Stimulated activated naive B cell treated with anti-CD40 and anti-IgM and Interleukin-4, amounts not matched to agents 10 μg/mL and 1 μg/mL and 100 μg/mL, for 72 hours (primary cell): ENCODE measurements around the gene PREP.
A peak's percentile ranks its signal among the peaks of the same experiment; 100 is the strongest.
"Not testable (repeated sequence)": the region's sequence is repeated elsewhere in the genome, so short reads cannot be mapped to it uniquely, and the experiment has no call there.

ENCODE experiments used
- ATAC-seq, 2 donors: fragments of 150-1000 bp; cut with Tn5 transposase; replicated peaks; 2 replicates each; pipeline ENCODE4 v1.10.0; 2021; ENCODE audit warnings: moderate library complexity in 1 of 2
- DNase-seq: peaks from one replicate; pipeline ENCODE4 v3.0.0; 2021
- H3K27ac Mint-ChIP-seq: one replicate; pipeline ENCODE4 v1.8.0; 2022; ENCODE audit warnings: mild to moderate bottlenecking, mixed read lengths
- H3K27me3 Mint-ChIP-seq, 2 donors: one replicate each; pipeline ENCODE4 v1.8.0; 2022; ENCODE audit warnings: mixed read lengths in 2 of 2
- H3K36me3 Mint-ChIP-seq, 2 donors: one replicate each; pipeline ENCODE4 v1.8.0; 2022; ENCODE audit warnings: mixed read lengths in 2 of 2, mild to moderate bottlenecking in 1 of 2
- H3K4me1 Mint-ChIP-seq, 2 donors: one replicate each; pipeline ENCODE4 v1.8.0; 2022; ENCODE audit warnings: mixed read lengths in 2 of 2, mild to moderate bottlenecking in 1 of 2
- H3K4me3 Mint-ChIP-seq, 2 donors: one replicate each; pipeline ENCODE4 v1.8.0; 2022; ENCODE audit warnings: mild to moderate bottlenecking in 2 of 2, mixed read lengths in 2 of 2, moderate library complexity in 1 of 2
- H3K9me3 Mint-ChIP-seq, 2 donors: one replicate each; pipeline ENCODE4 v1.8.0; 2022; ENCODE audit warnings: mixed read lengths in 2 of 2, mild to moderate bottlenecking in 1 of 2

Gene PREP

GRCh38 chr6:105416971-105417370, 14.1 kb upstream of the PREP start:
- H3K27ac Mint-ChIP-seq, H3K4me1 Mint-ChIP-seq, H3K36me3 Mint-ChIP-seq, ATAC-seq, H3K4me3 Mint-ChIP-seq, DNase-seq: not testable (repeated sequence)
- Mint-ChIP-seq H3K9me3 (peaks cover 14 to 15% of the 10 kb centered on the region in 2 donors), H3K27me3 (peaks cover 46 to 59% of the 10 kb centered on the region in 2 donors)

GRCh38 chr6:105409734-105410133, 6.9 kb upstream of the PREP start:
- Mint-ChIP-seq H3K27ac (no peak overlapping the region), H3K4me3 (no peak overlapping the region), H3K4me1 (no peaks in the 10 kb centered on the region), H3K27me3 (peaks cover 61 to 73% of the 10 kb centered on the region in 2 donors), H3K9me3 (peaks cover 0 to 3% of the 10 kb centered on the region in 2 donors), H3K36me3 (peaks cover 2 to 4% of the 10 kb centered on the region in 2 donors)
- ATAC-seq: no peak
- no peak for DNase-seq

- Mint-ChIP-seq H3K4me3 (peak overlapping the region; percentile 95 to 96), H3K27ac (peak overlapping the region; percentile 91), H3K36me3 (peaks cover 2 to 5% of the 10 kb centered on the region in 2 donors), H3K27me3 (peaks cover 8 to 11% of the 10 kb centered on the region in 2 donors), H3K9me3 (no peaks in the 10 kb centered on the region), H3K4me1 (peaks cover 26 to 46% of the 10 kb centered on the region in 2 donors)
- ATAC-seq (peak; percentile 64 to 69), DNase-seq (peak; percentile 25)
Observed at GRCh38 chr6:105402090-105402938, 568 bp downstream of the PREP start.

GRCh38 chr6:105401247-105402089, 1.4 kb downstream of the PREP start:
- DNase-seq: no peak
- no peak for ATAC-seq
- Mint-ChIP-seq H3K27me3 (peaks cover 4 to 6% of the 10 kb centered on the region in 2 donors), H3K36me3 (peaks cover 4 to 6% of the 10 kb centered on the region in 2 donors), H3K4me3 (peak overlapping the region; percentile 95 to 96), H3K27ac (no peak overlapping the region), H3K9me3 (no peaks in the 10 kb centered on the region), H3K4me1 (peaks cover 26 to 46% of the 10 kb centered on the region in 2 donors)

- H3K4me1 Mint-ChIP-seq: peaks cover 26 to 46% of the 10 kb centered on the region in 2 donors
- no peak overlapping the region for H3K4me3 Mint-ChIP-seq
- no peak for DNase-seq
- ATAC-seq: no peak
- no peak overlapping the region for H3K27ac Mint-ChIP-seq
- H3K27me3 Mint-ChIP-seq: peaks cover 0 to 4% of the 10 kb centered on the region in 2 donors
- H3K9me3 Mint-ChIP-seq: no peaks in the 10 kb centered on the region
- H3K36me3 Mint-ChIP-seq: peaks cover 12 to 14% of the 10 kb centered on the region in 2 donors
Observed at GRCh38 chr6:105400501-105400900, 2.4 kb downstream of the PREP start.

GRCh38 chr6:105398859-105399258, 4.0 kb downstream of the PREP start:
- DNase-seq: no peak
- Mint-ChIP-seq H3K27me3 (no peaks in the 10 kb centered on the region), H3K9me3 (no peaks in the 10 kb centered on the region), H3K4me1 (peaks cover 23 to 42% of the 10 kb centered on the region in 2 donors), H3K36me3 (peaks cover 15 to 19% of the 10 kb centered on the region in 2 donors), H3K27ac (no peak overlapping the region), H3K4me3 (no peak overlapping the region)
- ATAC-seq: no peak

GRCh38 chr6:105397987-105398386, 4.9 kb downstream of the PREP start:
- no peak overlapping the region for H3K27ac Mint-ChIP-seq
- peaks cover 15 to 19% of the 10 kb centered on the region in 2 donors for H3K36me3 Mint-ChIP-seq
- ATAC-seq: no peak
- no peaks in the 10 kb centered on the region for H3K27me3 Mint-ChIP-seq
- no peak overlapping the region for H3K4me3 Mint-ChIP-seq
- H3K4me1 Mint-ChIP-seq: peaks cover 19 to 35% of the 10 kb centered on the region in 2 donors
- H3K9me3 Mint-ChIP-seq: no peaks in the 10 kb centered on the region
- DNase-seq: no peak

GRCh38 chr6:105391705-105392104, 11.2 kb downstream of the PREP start:
- no peaks in the 10 kb centered on the region for H3K27me3 Mint-ChIP-seq
- H3K27ac Mint-ChIP-seq: no peak overlapping the region
- H3K9me3 Mint-ChIP-seq: no peaks in the 10 kb centered on the region
- ATAC-seq (no peak), DNase-seq (no peak)
- H3K36me3 Mint-ChIP-seq: peaks cover 33 to 47% of the 10 kb centered on the region in 2 donors
- peaks cover 0 to 2% of the 10 kb centered on the region in 2 donors for H3K4me1 Mint-ChIP-seq
- H3K4me3 Mint-ChIP-seq: no peak overlapping the region

GRCh38 chr6:105389543-105389942, 13.3 kb downstream of the PREP start:
- Mint-ChIP-seq H3K27me3 (no peaks in the 10 kb centered on the region), H3K9me3 (no peaks in the 10 kb centered on the region), H3K4me1 (peaks cover 0 to 4% of the 10 kb centered on the region in 2 donors), H3K4me3 (no peak overlapping the region), H3K27ac (no peak overlapping the region), H3K36me3 (peaks cover 26 to 44% of the 10 kb centered on the region in 2 donors)
- no peak for ATAC-seq
- no peak for DNase-seq

- Mint-ChIP-seq H3K4me1 (peaks cover 0 to 4% of the 10 kb centered on the region in 2 donors), H3K9me3 (no peaks in the 10 kb centered on the region), H3K27ac (no peak overlapping the region), H3K27me3 (no peaks in the 10 kb centered on the region), H3K4me3 (no peak overlapping the region), H3K36me3 (peaks cover 29 to 51% of the 10 kb centered on the region in 2 donors)
- ATAC-seq: no peak
- DNase-seq: no peak
Observed at GRCh38 chr6:105388392-105388791, 14.5 kb downstream of the PREP start.

GRCh38 chr6:105384004-105384403, 18.9 kb downstream of the PREP start:
- H3K27ac Mint-ChIP-seq: no peak overlapping the region
- no peak overlapping the region for H3K4me3 Mint-ChIP-seq
- no peaks in the 10 kb centered on the region for H3K9me3 Mint-ChIP-seq
- H3K36me3 Mint-ChIP-seq: peaks cover 28 to 48% of the 10 kb centered on the region in 2 donors
- ATAC-seq (no peak), DNase-seq (no peak)
- no peaks in the 10 kb centered on the region for H3K27me3 Mint-ChIP-seq
- H3K4me1 Mint-ChIP-seq: peaks cover 5 to 10% of the 10 kb centered on the region in 2 donors

GRCh38 chr6:105382958-105383357, 19.9 kb downstream of the PREP start:
- Mint-ChIP-seq H3K36me3 (peaks cover 27 to 48% of the 10 kb centered on the region in 2 donors), H3K27ac (no peak overlapping the region), H3K27me3 (no peaks in the 10 kb centered on the region), H3K9me3 (no peaks in the 10 kb centered on the region), H3K4me3 (no peak overlapping the region), H3K4me1 (peaks cover 5 to 10% of the 10 kb centered on the region in 2 donors)
- no peak for ATAC-seq
- DNase-seq: no peak

GRCh38 chr6:105382496-105382895, 20.4 kb downstream of the PREP start:
- H3K4me3 Mint-ChIP-seq: no peak overlapping the region

GRCh38 chr6:105380634-105381033, 22.2 kb downstream of the PREP start:
- no peak overlapping the region for H3K27ac Mint-ChIP-seq
- ATAC-seq (no peak), DNase-seq (no peak)
- no peaks in the 10 kb centered on the region for H3K27me3 Mint-ChIP-seq
- peaks cover 19 to 40% of the 10 kb centered on the region in 2 donors for H3K36me3 Mint-ChIP-seq
- H3K4me1 Mint-ChIP-seq: peaks cover 5 to 7% of the 10 kb centered on the region in 2 donors
- H3K4me3 Mint-ChIP-seq: no peak overlapping the region
- H3K9me3 Mint-ChIP-seq: no peaks in the 10 kb centered on the region

More at GRCh38 chr6:105382496-105382895, 20.4 kb downstream of the PREP start:
- no peak overlapping the region for H3K27ac Mint-ChIP-seq
- H3K4me1 Mint-ChIP-seq: peaks cover 5 to 10% of the 10 kb centered on the region in 2 donors
- ATAC-seq (no peak), DNase-seq (no peak)
- no peaks in the 10 kb centered on the region for H3K9me3 Mint-ChIP-seq
- H3K36me3 Mint-ChIP-seq: peaks cover 26 to 48% of the 10 kb centered on the region in 2 donors
- H3K27me3 Mint-ChIP-seq: no peaks in the 10 kb centered on the region
